Activated CD8-positive, alpha-beta memory T cell treated with anti-CD3 and anti-CD28 coated beads for 48 hours (primary cell): ENCODE results near the gene PPT2.
"Not testable (repeated sequence)": the region's sequence is repeated elsewhere in the genome, so short reads cannot be mapped to it uniquely, and the experiment has no call there.

Source experiments
- DNase-seq, 3 experiments: peaks; one replicate each; pipeline ENCODE4 v3.0.0-alpha.2; 2020; ENCODE audit warnings: low read depth in 2 of 3, low spot score in 2 of 3

PPT2 gene

GRCh38 chr6:32203426-32204267 is 49.7 kb downstream of the PPT2 start:
- no peak for DNase-seq

GRCh38 chr6:32204268-32204715 is 50.4 kb downstream of the PPT2 start:
- no peak for DNase-seq

- DNase-seq, result no peak
Measured at GRCh38 chr6:32208996-32209395, 55.1 kb downstream of the PPT2 start.

GRCh38 chr6:32210191-32210601 is 56.3 kb downstream of the PPT2 start:
- DNase-seq, result no peak

- DNase-seq, result not testable (repeated sequence)
Measured at GRCh38 chr6:32211432-32211831, 57.5 kb downstream of the PPT2 start.

- no peak for DNase-seq
Measured at GRCh38 chr6:32212076-32212760, 58.3 kb downstream of the PPT2 start.
